Measurements from ENCODE around the gene CHRNA3. TPM values are rescaled to one million over a fixed set of nuclear protein-coding genes. Genes with fewer than 3 reads are reported as not detected.
"Not testable (repeated sequence)": the region's sequence is repeated elsewhere in the genome, so short reads cannot be mapped to it uniquely, and the experiment has no call there.

The CHRNA3 gene
- total RNA-seq, 1 donor from 2014 or later, result 0.41 TPM

DNA sequence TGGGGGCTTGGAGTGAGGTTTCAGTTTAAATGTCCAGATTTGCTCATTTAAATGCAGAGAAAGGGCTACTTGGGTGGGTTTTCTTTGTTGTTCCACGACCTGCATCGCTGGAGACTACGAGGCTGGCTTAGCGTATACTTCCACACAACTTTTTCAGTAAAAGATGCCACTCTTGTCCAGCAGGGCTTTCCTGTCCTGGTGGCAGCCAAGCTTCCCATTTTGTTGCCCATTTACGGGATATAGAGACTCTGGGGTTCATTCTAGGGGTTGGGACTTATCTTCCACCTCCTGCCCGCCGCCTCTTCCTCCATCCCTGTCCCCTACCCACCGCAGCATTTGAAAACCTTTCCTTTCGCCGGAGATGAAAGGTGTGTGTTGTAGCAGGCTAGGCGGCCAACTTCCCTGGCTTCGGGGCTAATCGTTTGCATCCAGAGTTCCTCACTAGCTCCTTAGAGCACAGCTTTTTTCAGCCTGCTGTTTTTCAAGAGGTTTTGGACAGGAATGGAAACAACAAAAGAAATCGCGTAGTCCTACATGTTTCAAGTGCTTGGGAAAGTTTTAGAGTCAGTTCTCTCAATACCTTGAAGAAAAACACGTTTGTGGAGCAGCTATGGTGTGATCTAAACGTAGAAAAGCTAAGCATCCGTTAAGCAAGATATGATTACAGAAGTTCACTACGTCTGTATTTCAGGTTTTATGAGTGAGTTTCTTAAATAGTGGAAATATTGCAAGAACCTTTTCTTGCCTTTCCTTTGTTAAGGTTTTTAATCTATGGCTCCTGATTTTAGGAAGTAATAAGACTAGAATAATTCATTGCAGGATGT, 54.6 kb downstream of the CHRNA3 start:
- peak in 1 of 2 donors; percentile 10 for DNase-seq (ENCODE audit: low spot score in 2 of 2)
- no peak for FAIRE-seq

DNA sequence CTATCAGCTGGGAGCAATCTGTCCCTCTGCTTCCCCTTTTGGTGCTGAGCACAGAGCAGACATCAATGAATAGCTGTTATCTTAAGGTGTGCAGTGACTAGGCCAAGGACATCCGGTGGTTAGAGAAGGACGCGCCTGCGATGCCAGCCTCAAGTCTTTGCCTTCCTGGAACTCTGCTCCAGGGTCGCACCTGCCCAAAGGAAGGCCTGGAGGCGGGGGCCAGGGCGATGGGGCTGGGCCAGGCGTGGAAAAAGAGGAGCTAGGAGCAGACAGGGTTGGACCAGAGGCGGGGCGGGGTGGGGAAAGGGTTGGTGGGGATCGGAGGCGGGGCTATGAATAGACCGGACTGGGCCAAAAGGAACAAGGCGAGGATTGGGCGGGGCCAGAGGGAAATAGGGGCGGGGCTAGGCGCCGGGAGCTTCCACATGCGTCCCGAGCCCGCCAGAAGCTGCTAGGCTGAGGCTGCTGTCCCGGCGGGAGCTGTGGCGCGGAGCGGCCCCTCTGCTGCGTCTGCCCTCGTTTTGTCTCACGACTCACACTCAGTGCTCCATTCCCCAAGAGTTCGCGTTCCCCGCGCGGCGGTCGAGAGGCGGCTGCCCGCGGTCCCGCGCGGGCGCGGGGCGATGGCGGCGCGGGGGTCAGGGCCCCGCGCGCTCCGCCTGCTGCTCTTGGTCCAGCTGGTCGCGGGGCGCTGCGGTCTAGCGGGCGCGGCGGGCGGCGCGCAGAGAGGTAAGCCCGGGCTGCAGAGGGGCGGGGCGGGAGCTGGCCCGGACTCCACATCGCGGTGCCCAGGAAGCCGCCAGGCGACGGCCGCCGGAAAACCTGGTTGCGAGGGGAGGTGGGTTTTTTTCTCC, 55.5 kb downstream of the CHRNA3 start, which contains the start of gene CHRNA5:
Gene CHRNA5 (plus strand): TSS at position 424 of the 854 bp plus-strand sequence. CDS start 200 bp downstream, at position 624.
- FAIRE-seq (no peak), DNase-seq (ENCODE audit: low spot score in 2 of 2) (peak; percentile 26 to 54)

DNA sequence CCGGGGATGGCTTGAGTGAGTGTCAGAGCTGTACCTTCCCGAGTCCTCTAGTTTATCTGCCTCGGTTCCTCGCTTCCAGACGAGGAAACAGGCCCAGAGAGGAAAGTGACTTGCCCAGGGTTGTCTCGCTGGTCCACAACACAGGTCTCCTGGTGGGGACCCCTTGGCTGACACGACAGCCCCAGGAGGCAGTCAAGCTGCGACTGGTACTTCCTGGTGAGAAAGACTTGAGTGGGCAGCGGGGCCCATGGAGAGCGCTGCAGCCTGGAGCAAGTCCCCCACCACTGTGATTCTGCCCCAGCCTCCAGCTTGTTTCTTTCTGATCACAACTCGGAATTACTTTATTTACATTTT, 56.1 kb downstream of the CHRNA3 start:
- DNase-seq (ENCODE audit: low spot score in 2 of 2) (no peak), FAIRE-seq (no peak)

DNA sequence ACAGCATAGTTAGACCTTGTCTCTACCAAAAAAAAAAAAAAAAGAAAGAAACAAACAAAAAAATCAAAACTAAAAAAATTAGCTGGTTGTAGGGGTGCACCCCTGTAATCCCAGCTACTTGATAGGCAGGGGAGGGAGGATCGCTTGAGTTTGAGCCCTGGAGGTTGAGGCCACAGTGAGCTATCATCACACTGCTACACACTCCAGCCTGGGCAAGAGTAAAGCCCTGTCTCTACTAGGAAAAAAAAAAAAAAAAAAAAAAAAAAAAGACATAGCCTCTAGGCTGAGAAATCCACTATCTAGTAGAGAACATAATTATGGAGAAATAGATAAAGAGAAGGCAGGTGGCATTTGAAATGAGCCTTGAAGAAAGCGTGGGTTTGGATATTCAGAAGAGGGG, 57.7 kb downstream of the CHRNA3 start:
- no peak for FAIRE-seq
- DNase-seq (ENCODE audit: low spot score in 2 of 2), result no peak

DNA sequence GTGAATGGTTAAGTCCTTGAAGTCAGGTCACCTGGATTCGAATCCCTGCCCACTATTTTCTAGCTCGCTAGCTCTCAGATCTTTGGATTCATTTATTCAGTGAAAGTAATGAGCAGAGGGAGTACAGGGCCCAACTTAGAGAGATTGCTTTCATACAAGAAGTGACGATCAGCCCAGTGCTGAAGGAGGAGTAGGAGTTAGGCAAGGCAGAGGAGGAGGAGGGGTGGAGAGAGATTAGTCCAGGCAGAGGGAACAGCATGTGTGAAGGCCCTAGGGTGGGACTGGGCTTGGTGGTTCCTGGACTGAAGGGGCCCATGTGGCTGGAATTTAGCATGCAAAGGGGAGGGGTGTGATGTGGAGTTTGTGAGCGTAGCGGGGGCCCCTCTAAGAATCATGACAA, 59.3 kb downstream of the CHRNA3 start:
- no peak for DNase-seq (ENCODE audit: low spot score in 2 of 2)
- FAIRE-seq, result no peak

DNA sequence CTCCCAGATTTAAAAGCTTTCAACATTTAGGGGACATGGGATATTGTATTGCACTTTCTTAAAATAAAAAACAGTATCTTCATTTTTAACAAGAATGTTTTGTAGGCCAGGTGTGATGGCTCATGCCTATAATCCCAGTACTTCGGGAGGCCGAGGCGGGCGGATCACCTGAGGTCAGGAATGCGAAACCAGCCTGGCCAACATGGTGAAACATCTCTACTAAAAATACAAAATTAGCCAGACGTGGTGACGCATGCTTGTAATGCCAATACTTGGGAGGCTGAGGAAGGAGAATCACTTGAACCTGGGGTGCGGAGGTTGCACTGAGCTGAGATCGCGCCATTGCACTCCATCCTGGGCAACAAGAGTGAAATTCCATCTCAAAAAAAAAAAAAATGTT, 60.6 kb downstream of the CHRNA3 start:
- not testable (repeated sequence) for FAIRE-seq; DNase-seq (ENCODE audit: low spot score in 2 of 2)

DNA sequence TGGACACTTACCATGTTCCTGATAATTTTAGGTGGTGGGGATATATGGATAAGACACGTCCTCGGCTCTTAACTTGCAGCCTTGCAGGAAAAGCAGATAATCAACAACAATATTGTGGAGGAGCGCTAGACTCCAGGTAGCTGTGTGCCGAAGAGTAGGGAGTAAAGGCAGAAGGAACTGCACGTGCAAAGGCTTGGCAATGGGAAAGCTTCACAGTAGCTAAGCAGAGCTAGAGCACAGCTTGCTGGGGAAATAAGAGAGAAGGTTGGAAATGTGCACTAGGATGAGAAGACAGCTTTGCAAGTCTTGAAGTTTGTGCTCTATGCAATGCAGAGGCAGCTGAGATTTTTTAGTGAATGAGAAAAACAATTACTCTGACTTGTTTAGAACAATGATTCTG, 68.2 kb downstream of the CHRNA3 start:
- FAIRE-seq (no peak), DNase-seq (ENCODE audit: low spot score in 2 of 2) (no peak)

DNA sequence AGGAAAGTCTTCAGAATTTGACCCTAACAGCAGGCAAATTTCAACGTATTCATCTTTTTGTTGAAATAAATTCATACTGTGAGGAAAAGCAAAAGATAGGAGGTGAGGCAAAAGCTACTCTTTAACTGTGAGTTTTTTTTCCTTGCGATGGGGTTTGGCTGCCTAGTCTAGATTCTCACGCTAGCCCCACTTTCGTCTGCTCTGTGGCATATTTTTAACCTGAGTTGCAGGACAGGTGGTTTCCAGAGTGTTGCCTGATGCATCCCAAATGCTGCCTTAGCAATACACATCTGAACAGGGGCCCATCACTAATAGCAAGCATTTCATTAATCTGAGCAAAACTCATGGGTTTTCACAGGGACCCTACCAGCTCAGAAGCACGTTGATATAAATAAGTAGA, 68.9 kb downstream of the CHRNA3 start:
- DNase-seq (ENCODE audit: low spot score in 2 of 2) (no peak), FAIRE-seq (no peak)

DNA sequence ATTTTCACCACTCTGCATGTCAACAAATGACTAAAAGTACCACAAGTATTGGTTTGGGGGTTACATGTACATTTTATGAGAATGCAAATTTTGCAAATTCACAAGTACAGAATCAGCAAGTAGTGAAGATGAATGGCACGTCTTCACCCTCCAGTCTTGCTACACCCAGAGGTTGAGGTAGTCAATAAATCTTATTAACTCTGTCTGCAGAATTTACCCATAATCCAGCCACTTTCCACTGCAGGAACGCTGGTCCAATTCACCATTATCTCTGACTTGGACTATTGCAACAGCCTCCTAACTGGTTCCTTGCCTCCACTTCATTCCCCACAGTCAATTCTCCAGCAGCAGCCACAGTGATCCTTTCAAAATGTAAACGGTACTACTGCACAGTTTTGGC, 70.0 kb downstream of the CHRNA3 start:
- FAIRE-seq (no peak), DNase-seq (ENCODE audit: low spot score in 2 of 2) (no peak)

DNA sequence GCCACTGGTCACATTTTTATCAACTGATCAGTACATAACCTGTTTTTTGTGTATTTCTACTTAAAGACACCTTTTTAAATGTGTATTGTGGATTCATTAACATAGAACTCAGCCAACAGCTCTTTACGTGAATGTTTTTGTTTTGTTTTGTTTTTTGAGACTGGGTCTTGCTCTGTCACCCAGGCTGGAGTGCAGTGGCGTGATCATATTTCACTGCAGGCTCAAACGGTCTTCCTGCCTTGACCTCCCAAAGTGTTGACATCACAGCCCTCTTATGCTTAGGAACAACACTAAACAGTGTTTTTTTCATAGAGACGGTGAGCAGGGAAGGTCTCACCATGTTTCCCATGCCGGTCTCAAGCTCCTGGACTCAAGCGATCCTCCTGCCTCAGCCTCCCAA, 70.6 kb downstream of the CHRNA3 start:
- DNase-seq (ENCODE audit: low spot score in 2 of 2) (no peak), FAIRE-seq (no peak)

Small RNAs within 50 kb of the gene (small RNA-seq; reads per million reads assigned to genes)
- not detected for gene AC067863.2

Other genes with a start within 250 kb of the CHRNA3 start
- gene IREB2, start 182.8 kb downstream of the CHRNA3 start, total RNA-seq, result 67.7 TPM
- 0.41 TPM for gene HYKK, start 113.4 kb downstream of the CHRNA3 start, total RNA-seq
- 105 TPM for gene PSMA4, start 80.6 kb downstream of the CHRNA3 start, total RNA-seq
- gene CHRNA5, start 55.5 kb downstream of the CHRNA3 start, total RNA-seq, result 11.4 TPM
- gene CHRNB4, start 20.2 kb upstream of the CHRNA3 start, total RNA-seq, result 0.41 TPM
- gene ADAMTS7, start 190.5 kb upstream of the CHRNA3 start, total RNA-seq, result 8.6 TPM

Measured in frontal cortex (tissue), 4 donors.